Neural cell (in vitro differentiated cells): ENCODE results near the gene KLHDC7B. TPM values are rescaled to one million over a fixed set of nuclear protein-coding genes. Genes with fewer than 3 reads are reported as not detected.

Experiments used
- H2AFZ ChIP-seq: fragments of 200-600, 300-800 bp; sonication (generic), shearing (Covaris generic); 2 replicates; pipeline ENCODE4 v1.6.0; 2014; ENCODE audit warnings: low read depth, mild to moderate bottlenecking, antibody characterized with exemption, low read length, moderate library complexity
- H3F3A ChIP-seq: fragments of 200-600 bp; shearing (Covaris generic); 2 replicates; pipeline ENCODE4 v1.6.1; 2016; ENCODE audit warnings: mild to moderate bottlenecking, moderate library complexity, mixed read lengths, antibody characterized with exemption, low read length; ENCODE audit not compliant: insufficient read depth, poor library complexity, severe bottlenecking
- H3K27ac ChIP-seq: fragments of 200-600, 300-800 bp; sonication (generic), shearing (Covaris generic); 2 replicates; pipeline ENCODE4 v1.5.1; 2014; ENCODE audit warnings: mild to moderate bottlenecking, low read length, moderate library complexity
- H3K27me3 ChIP-seq: fragments of 300-800, 200-600 bp; sonication (generic), shearing (Covaris generic); 2 replicates; pipeline ENCODE4 v1.6.0; 2014; ENCODE audit warnings: mild to moderate bottlenecking, low read depth, low read length, moderate library complexity; ENCODE audit not compliant: insufficient read depth
- H3K36me3 ChIP-seq: fragments of 300-800, 200-600 bp; sonication (generic), shearing (Covaris generic); 2 replicates; pipeline ENCODE4 v1.5.1; 2014; ENCODE audit warnings: mild to moderate bottlenecking, antibody characterized with exemption, low read length, moderate library complexity; ENCODE audit not compliant: insufficient read depth
- H3K4me2 ChIP-seq: fragments of 300-800, 200-600 bp; sonication (generic), shearing (Covaris generic); 2 replicates; pipeline ENCODE4 v1.6.0; 2014; ENCODE audit warnings: mild to moderate bottlenecking, low read length
- H3K4me3 ChIP-seq: fragments of 300-800, 200-600 bp; sonication (generic), shearing (Covaris generic); 2 replicates; pipeline ENCODE4 v1.5.1; 2014; ENCODE audit warnings: mild to moderate bottlenecking, low read length, moderate library complexity
- H3K79me2 ChIP-seq: fragments of 200-600 bp; shearing (Covaris generic); replicated peaks from 2 replicates; pipeline ENCODE4 v1.6.0; 2014; ENCODE audit warnings: mild to moderate bottlenecking, low read length, moderate library complexity; ENCODE audit not compliant: insufficient read depth
- H3K9ac ChIP-seq: fragments of 300-800, 200-600 bp; sonication (generic), shearing (Covaris generic); 2 replicates; pipeline ENCODE4 v1.6.1; 2016; ENCODE audit warnings: mild to moderate bottlenecking, low read length, mixed read lengths
- H3K9me2 ChIP-seq: fragments of 200-600 bp; shearing (Covaris generic); 2 replicates; pipeline ENCODE4 v1.6.1; 2016; ENCODE audit warnings: mild to moderate bottlenecking, low read length, mixed read lengths; ENCODE audit not compliant: insufficient read depth
- H3K9me3 ChIP-seq: fragments of 200-600, 300-800 bp; sonication (generic), shearing (Covaris generic); 2 replicates; pipeline ENCODE4 v1.6.1; 2016; ENCODE audit warnings: mild to moderate bottlenecking, mixed run types, low read length, moderate library complexity, mixed read lengths
- H4K20me1 ChIP-seq: fragments of 200-600 bp; shearing (Covaris generic); 2 replicates; pipeline ENCODE4 v1.6.1; 2016; ENCODE audit warnings: mild to moderate bottlenecking, mixed run types; ENCODE audit not compliant: insufficient read depth
- EP300 ChIP-seq: fragments of 450-650 bp; conservative IDR thresholded peaks from 2 replicates; pipeline ENCODE4 v1.6.1; 2014; ENCODE audit warnings: antibody characterized with exemption, mild to moderate bottlenecking, moderate library complexity; ENCODE audit not compliant: poor library complexity, severe bottlenecking
- EZH2 ChIP-seq: fragments of 200-600, 300-800 bp; shearing (Covaris generic), sonication (generic); IDR thresholded peaks from 2 replicates; pipeline ENCODE4 v1.6.1; 2014; ENCODE audit warnings: antibody characterized with exemption, low read length, borderline replicate concordance, mild to moderate bottlenecking; ENCODE audit not compliant: insufficient read depth, poor library complexity, severe bottlenecking
- MXI1 ChIP-seq: fragments of 450-650 bp; conservative IDR thresholded peaks from 2 replicates; pipeline ENCODE4 v1.6.1; 2014; ENCODE audit warnings: antibody characterized with exemption, mild to moderate bottlenecking; ENCODE audit not compliant: poor library complexity, severe bottlenecking
- POLR2AphosphoS5 ChIP-seq: IDR thresholded peaks from 2 replicates; pipeline ENCODE4 v1.6.1; 2012
- RAD21 ChIP-seq: fragments of 450-650 bp; conservative IDR thresholded peaks from 2 replicates; pipeline ENCODE4 v1.6.1; 2014; ENCODE audit warnings: antibody characterized with exemption, mild to moderate bottlenecking, moderate library complexity
- SMC3 ChIP-seq: fragments of 450-650 bp; conservative IDR thresholded peaks from 2 replicates; pipeline ENCODE4 v1.6.1; 2014; ENCODE audit warnings: antibody characterized with exemption, mild to moderate bottlenecking, moderate library complexity; ENCODE audit not compliant: poor library complexity
- TAF1 ChIP-seq: IDR thresholded peaks from 2 replicates; pipeline ENCODE4 v1.6.1; 2012; ENCODE audit warnings: low read depth
- polyA plus RNA-seq: library from polyadenylated mRNA; depleted of rRNA; stranded (reverse); fragments of >200 nt; gene quantifications from 2 replicates; pipeline ENCODE4 v1.2.3, GENCODE V29; 2014
- TF ChIP-seq, protein P1 (sequence below): fragments of 450-650 bp; IDR thresholded peaks from 2 replicates; pipeline ENCODE4 v1.5.1; 2014; ENCODE audit warnings: antibody characterized with exemption, mild to moderate bottlenecking, moderate library complexity; ENCODE audit not compliant: poor library complexity, severe bottlenecking
- TF ChIP-seq, protein P2 (sequence below): IDR thresholded peaks from 2 replicates; pipeline ENCODE4 v1.6.1; 2012; ENCODE audit warnings: borderline replicate concordance

The KLHDC7B gene
- polyA plus RNA-seq, 1 donor from 2014 or later = not detected

DNA sequence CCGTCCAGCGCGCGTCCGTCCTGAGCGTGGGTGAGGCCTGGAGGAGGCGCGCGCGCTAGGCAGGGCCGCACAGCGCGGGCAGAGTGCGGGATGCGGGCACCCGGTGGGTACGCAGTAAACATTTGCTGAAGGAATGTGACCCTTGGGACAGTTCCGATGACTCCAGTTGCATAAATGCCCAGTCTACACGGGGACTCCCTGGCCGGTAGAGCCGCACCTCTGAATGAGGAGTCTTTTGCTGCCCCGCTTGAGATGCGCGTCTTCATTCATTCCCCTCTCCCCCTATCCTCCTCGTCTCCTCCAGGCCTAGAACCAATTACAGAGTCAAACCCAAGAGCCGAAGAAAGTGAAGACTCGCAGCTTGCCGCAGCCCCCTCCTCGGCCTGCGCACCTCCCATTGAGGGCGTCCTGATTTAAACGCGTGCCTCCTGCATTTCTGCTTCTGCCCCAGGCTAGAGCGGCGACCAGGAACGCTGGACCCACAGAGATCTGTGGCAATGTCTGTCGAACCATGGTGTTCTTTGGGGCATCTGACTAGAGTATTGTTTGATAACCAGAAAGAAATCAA is 37.7 kb downstream of the KLHDC7B start:
- H3K27ac ChIP-seq = peak overlapping the region; percentile 21

DNA sequence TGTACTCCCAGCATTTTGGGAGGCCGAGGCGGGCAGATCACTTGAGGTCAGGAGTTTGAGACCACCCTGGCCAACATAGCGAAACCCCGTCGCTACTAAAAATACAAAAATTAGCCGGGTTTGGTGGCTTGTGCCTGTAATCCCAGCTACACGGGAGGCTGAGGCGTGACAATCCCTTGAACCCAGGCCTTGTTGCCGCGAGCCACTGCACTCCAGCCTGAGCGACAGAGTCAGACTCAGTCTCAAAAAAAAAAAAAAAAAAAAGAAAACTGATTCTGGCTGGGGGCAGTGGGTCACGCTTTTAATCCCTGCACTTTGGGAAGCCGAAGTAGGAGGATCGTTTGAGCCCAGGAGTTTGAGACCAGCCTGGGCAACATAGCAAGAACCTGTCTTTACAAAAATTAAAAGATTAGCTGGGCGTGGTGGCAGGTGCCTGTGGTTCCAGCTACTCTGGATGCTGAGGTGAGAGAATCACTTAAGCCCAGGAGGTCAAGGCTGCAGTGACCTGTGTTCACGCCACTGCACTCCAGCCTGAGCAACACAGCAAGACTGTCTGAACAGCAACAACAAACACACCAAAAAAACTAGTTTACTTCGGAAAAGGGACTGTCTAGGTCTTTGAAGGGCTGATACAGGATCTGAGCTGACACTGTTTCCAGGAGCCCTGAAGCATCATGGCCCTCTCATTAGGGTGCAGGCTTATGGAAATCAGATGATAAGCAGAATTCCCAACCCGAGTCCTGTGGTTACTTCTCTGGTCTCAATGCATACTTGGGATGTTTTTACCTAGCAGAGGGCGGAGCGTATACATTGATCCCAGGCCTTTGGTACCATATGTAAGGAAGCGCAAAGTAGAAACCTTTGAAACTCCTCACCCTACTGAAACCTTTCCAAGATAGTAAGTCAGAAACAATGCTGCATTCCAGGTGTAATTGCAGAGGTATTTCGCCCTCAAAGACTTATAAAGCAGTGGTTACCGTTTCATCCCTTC is 38.7 kb downstream of the KLHDC7B start:
- Histone ChIP-seq H3K9me3 (no peaks in the 10 kb centered on the region), H3K9me2 (no peaks in the 10 kb centered on the region), H2AFZ (no peak overlapping the region), H3F3A (no peaks in the 10 kb centered on the region), H3K9ac (peak overlapping the region; percentile 67), H3K27ac (no peak overlapping the region), H3K36me3 (no peaks in the 10 kb centered on the region), H3K4me3 (peak overlapping the region; percentile 96), H3K27me3 (no peaks in the 10 kb centered on the region), H3K79me2 (peaks cover 9% of the 10 kb centered on the region), H4K20me1 (no peaks in the 10 kb centered on the region), H3K4me2 (no peak overlapping the region)
- TF ChIP-seq POLR2AphosphoS5 = no peak
- no peak for TF ChIP-seq RAD21
- no peak for TF ChIP-seq SMC3
- TF ChIP-seq TAF1 = no peak
- no peak for TF ChIP-seq MXI1
- TF ChIP-seq EP300 = no peak
- TF ChIP-seq, protein P1, sequence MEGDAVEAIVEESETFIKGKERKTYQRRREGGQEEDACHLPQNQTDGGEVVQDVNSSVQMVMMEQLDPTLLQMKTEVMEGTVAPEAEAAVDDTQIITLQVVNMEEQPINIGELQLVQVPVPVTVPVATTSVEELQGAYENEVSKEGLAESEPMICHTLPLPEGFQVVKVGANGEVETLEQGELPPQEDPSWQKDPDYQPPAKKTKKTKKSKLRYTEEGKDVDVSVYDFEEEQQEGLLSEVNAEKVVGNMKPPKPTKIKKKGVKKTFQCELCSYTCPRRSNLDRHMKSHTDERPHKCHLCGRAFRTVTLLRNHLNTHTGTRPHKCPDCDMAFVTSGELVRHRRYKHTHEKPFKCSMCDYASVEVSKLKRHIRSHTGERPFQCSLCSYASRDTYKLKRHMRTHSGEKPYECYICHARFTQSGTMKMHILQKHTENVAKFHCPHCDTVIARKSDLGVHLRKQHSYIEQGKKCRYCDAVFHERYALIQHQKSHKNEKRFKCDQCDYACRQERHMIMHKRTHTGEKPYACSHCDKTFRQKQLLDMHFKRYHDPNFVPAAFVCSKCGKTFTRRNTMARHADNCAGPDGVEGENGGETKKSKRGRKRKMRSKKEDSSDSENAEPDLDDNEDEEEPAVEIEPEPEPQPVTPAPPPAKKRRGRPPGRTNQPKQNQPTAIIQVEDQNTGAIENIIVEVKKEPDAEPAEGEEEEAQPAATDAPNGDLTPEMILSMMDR = no peak
- TF ChIP-seq, protein P2, sequence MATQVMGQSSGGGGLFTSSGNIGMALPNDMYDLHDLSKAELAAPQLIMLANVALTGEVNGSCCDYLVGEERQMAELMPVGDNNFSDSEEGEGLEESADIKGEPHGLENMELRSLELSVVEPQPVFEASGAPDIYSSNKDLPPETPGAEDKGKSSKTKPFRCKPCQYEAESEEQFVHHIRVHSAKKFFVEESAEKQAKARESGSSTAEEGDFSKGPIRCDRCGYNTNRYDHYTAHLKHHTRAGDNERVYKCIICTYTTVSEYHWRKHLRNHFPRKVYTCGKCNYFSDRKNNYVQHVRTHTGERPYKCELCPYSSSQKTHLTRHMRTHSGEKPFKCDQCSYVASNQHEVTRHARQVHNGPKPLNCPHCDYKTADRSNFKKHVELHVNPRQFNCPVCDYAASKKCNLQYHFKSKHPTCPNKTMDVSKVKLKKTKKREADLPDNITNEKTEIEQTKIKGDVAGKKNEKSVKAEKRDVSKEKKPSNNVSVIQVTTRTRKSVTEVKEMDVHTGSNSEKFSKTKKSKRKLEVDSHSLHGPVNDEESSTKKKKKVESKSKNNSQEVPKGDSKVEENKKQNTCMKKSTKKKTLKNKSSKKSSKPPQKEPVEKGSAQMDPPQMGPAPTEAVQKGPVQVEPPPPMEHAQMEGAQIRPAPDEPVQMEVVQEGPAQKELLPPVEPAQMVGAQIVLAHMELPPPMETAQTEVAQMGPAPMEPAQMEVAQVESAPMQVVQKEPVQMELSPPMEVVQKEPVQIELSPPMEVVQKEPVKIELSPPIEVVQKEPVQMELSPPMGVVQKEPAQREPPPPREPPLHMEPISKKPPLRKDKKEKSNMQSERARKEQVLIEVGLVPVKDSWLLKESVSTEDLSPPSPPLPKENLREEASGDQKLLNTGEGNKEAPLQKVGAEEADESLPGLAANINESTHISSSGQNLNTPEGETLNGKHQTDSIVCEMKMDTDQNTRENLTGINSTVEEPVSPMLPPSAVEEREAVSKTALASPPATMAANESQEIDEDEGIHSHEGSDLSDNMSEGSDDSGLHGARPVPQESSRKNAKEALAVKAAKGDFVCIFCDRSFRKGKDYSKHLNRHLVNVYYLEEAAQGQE = no peak

More for the DNA sequence above, 37.7 kb downstream of the KLHDC7B start:
- Histone ChIP-seq H3K9me3 (no peaks in the 10 kb centered on the region), H3K4me3 (peak overlapping the region; percentile 96), H4K20me1 (no peaks in the 10 kb centered on the region), H3K9me2 (no peaks in the 10 kb centered on the region), H3K27me3 (no peaks in the 10 kb centered on the region), H3K36me3 (no peaks in the 10 kb centered on the region), H3K79me2 (peaks cover 9% of the 10 kb centered on the region), H3K9ac (peak overlapping the region; percentile 67), H2AFZ (peak overlapping the region; percentile 18), H3K4me2 (peak overlapping the region; percentile 84), H3F3A (no peaks in the 10 kb centered on the region)
- TF ChIP-seq EP300 (no peak), RAD21 (peak; percentile 41), MXI1 (peak; percentile 13), POLR2AphosphoS5 (no peak), EZH2 (no peak), TAF1 (no peak), SMC3 (peak; percentile 46)
- TF ChIP-seq, protein P1 = peak; percentile 12
- TF ChIP-seq, protein P2 = no peak
